ENCODE data around the gene GPHA2. TPM values are rescaled to one million over a fixed set of nuclear protein-coding genes. Genes with fewer than 3 reads are reported as not detected.

Gene GPHA2
- total and polyA plus RNA-seq, 2 of the 13 experiments (the other 11 are each of a cell fraction or from before 2014, with no cell fraction given): 13.0 to 19.1 TPM

GRCh38 chr11:64923944-64924909, 11.5 kb downstream of the GPHA2 start, which contains the start of gene PPP2R5B (continued):
- TF ChIP-seq ZNF687 (CRISPR knock-in tag; IDR thresholded peaks at IDR 0.05): peak; percentile 81
- no peak for TF ChIP-seq ZNF564 (CRISPR knock-in tag; IDR thresholded peaks at IDR 0.05)
- no peak for TF ChIP-seq ZNF790 (CRISPR knock-in tag; IDR thresholded peaks at IDR 0.05; ENCODE audit: borderline replicate concordance)
- peak; percentile 40; the same call in 1 of the 2 replicates for TF ChIP-seq ZNF746 (CRISPR knock-in tag; IDR thresholded peaks at IDR 0.05)
- no peak for TF ChIP-seq BCLAF1 (IDR thresholded peaks at IDR 0.05)
- TF ChIP-seq NFE2L1 (CRISPR knock-in tag; IDR thresholded peaks at IDR 0.05; ENCODE audit: borderline replicate concordance): no peak
- TF ChIP-seq TFE3 (CRISPR knock-in tag; IDR thresholded peaks at IDR 0.05): no peak; the same call in 1 of the 2 replicates
- no peak for TF ChIP-seq KLF13 (CRISPR knock-in tag; IDR thresholded peaks at IDR 0.05)
- TF ChIP-seq THAP8 (CRISPR knock-in tag; IDR thresholded peaks at IDR 0.05; ENCODE audit: borderline replicate concordance): no peak; the same call in 1 of the 2 replicates
- TF ChIP-seq TEAD2 (CRISPR knock-in tag; IDR thresholded peaks at IDR 0.05): no peak
- TF ChIP-seq SP140L (CRISPR knock-in tag; IDR thresholded peaks at IDR 0.05; ENCODE audit: borderline replicate concordance): no peak
- TF ChIP-seq ZMYM2 (CRISPR knock-in tag; IDR thresholded peaks at IDR 0.05): no peak
- TF ChIP-seq ZBTB2 (CRISPR knock-in tag; IDR thresholded peaks at IDR 0.05; ENCODE audit: low read depth): peak; percentile 58; the same call in 1 of the 2 replicates
- TF ChIP-seq SAP130 (CRISPR knock-in tag; IDR thresholded peaks at IDR 0.05; ENCODE audit: low read depth): peak; percentile 94
- peak; percentile 43 for TF ChIP-seq MAX (IDR thresholded peaks at IDR 0.05)

All from HepG2 (cell line).